Left renal pelvis (tissue), 4 donors: ENCODE results near the gene DCXR. TPM values are rescaled to one million over a fixed set of nuclear protein-coding genes. Genes with fewer than 3 reads are reported as not detected.
"Not testable (repeated sequence)": the region's sequence is repeated elsewhere in the genome, so short reads cannot be mapped to it uniquely, and the experiment has no call there.

Source experiments
- DNase-seq, 4 donors: peaks; one replicate each; pipeline ENCODE4 v3.0.0-alpha.2; 2013; ENCODE audit warnings: low read depth in 4 of 4, low spot score in 3 of 4
- polyA plus RNA-seq, 4 donors: library from polyadenylated mRNA; unstranded; fragments of 120-200 nt; gene quantifications; one replicate each; pipeline ENCODE4 v1.2.1, GENCODE V29; 2013; ENCODE audit not compliant: insufficient read length in 4 of 4

DCXR gene
- polyA plus RNA-seq, 4 donors = 35.6 to 91.2 (median 78.5) TPM

- no peak for DNase-seq
Observed at GRCh38 chr17:82045936-82046484, 8.5 kb upstream of the DCXR start.

DNA sequence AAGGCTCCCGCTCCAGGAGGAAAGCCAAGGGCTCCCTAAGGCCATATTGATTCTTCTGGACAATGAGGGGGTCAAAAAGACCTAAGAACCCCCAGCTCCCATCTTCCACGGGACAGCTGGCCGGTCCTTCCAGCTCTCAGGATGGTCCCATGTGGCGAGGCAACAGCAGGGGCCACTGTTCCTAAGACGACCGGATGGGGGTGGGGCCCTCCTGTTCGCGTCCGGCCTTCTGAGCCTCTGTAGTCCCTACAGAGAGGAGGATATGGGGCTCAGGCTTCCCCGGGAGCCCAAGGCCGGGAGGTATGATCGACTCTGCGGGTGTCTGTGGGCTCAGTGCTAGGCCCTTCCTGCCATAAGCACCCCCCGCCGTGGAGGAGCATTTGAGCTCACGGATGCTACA, 6.0 kb upstream of the DCXR start:
- no peak for DNase-seq

GRCh38 chr17:82042649-82043048, 5.2 kb upstream of the DCXR start:
- DNase-seq = no peak

DNA sequence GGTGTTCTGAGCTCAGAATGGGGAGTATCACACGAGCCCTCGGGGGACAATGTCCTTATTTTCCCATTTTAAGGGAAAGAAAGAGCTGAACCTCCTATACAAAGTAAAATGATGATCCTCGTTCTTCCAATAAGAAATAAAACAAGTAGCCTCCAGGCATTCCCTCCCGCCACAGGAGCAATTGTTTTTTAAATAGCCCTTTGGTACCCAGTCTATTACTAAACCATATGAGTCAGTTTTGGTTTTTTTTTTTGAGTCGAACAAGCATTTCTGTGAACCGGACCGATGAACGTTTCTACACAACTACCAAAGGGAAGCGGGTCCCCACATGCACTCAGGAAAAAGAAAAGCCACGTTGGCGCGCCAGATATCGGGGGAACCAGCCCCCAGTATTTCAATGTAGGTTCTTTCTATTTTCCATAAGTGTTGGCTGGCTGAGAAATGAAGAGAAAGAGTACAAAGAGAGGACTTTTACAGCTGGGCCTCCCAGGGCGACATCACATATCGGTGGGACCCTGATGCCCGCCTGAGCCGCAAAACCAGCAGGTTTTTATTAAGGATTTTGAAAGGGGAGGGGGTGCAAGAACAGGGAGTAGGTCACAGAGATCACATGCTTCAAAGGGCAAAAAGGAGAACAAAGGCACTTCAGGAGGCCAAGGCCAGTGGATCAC, 3.8 kb upstream of the DCXR start:
- no peak for DNase-seq

- no peak for DNase-seq
Observed at GRCh38 chr17:82039695-82040299, 2.3 kb upstream of the DCXR start.

DNA sequence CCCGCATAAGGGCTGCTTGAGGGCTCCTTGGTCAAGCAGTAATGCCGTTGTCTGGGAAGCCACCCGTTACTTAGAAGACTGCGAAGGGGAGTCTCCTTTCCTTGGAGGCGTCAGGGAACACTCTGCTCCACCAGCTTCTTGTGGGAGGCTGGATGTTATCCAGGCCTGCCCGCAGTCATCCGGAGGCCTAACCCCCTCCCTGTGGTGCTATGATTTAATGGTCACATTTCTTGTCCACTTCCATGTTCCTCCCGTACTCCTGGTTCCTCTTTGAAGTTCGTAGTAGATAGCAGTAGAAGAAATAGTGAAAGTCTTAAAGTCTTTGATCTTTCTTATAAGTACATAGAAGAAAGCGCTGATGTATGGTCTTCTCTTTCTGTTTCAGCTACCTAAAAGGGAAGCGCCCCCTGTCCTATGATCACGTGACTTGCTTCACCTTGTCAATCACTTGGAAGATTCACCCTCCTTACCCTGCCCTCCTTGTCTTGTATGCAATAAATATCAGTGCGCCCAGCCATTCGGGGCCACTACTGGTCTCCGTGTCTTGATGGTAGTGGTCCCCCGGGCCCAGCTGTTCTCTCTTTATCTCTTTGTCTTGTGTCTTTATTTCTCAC, 1.4 kb upstream of the DCXR start:
- DNase-seq = not testable (repeated sequence)

GRCh38 chr17:82037889-82038195, 345 bp upstream of the DCXR start:
- no peak for DNase-seq

DNA sequence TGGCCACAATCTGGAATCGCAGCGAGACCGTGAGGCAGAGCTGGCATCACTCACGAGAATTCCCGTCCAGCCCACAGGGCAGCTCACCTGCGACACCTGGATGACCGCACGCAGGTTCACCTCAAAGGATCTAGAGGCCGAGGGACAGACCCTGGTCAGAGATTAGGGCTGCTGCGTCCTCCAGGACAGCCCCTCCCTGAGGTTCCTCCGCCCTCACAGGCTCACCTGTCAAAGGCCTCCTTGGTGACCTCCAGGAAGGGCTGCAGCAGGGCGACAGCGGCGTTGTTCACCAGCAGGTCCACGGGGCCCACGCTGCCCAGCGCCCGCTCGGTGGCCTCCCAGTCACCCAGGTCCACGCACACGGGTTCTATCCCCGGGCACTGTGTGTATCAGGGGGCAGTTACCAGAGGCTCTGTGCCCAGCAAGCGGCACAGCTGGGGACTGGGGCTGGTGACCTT, 834 bp downstream of the DCXR start:
- no peak for DNase-seq

DNA sequence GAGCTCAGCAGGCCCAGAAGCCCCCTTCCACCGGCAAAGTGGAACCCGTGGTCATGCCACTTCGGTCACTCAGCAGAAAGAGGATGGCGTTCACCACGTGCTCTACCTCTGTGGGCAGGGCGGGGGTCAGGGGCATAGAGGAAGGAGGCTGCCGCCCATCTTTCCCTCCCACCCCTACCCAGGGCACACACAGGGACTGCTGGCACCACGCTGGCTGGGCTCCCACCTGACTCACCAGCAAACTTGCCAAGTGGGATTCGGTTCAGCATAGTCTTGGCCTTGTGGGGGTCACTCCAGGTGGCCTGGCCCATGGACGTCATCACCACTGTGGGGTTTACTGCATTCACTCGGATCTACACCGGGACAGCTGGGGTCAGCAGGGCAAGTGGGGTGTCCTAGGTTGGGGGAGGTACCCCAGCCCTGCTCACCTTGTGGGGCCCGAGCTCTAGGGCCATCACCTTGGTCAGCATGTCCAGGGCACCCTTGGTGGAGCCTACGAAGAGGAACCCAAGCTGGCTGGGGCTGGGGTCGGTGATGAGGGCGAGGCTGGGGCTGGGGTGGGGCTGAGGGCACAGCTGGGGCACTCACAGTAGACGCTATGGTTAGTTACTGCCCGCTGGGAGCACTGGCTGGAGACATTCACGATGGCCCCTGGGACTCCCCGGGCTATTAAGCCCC, 1.4 kb downstream of the DCXR start:
- no peak for DNase-seq

GRCh38 chr17:82035488-82035887, 2.0 kb downstream of the DCXR start:
- DNase-seq = no peak

- no peak for DNase-seq
Observed at GRCh38 chr17:82034371-82035011, 3.0 kb downstream of the DCXR start.

DNA sequence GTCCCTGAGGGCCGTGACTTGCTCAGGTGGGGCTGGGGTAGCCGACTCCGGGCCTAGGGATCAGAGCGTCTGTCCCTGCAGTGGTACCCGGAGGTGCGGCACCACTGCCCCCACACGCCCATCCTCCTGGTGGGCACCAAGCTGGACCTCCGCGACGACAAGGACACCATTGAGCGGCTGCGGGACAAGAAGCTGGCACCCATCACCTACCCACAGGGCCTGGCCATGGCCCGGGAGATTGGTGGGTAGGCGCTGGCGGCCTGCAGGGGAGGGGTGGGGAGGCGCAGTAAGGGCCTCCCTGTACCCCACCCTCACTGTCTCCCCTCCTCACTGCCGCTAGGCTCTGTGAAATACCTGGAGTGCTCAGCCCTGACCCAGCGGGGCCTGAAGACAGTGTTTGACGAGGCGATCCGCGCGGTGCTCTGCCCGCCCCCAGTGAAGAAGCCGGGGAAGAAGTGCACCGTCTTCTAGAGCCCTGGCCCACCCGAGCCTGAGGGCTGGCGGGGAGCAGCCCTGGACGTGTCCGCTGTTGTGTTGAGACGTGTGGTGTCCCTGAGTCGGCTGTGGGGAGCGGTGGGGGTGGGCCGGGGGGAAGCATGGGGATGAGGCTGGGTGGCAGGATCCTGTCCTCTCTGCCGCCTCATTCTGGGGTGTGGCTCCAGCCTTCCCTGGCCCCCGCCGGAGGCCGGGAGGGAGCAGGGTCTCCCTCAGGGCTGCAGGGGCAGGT, 4.0 kb downstream of the DCXR start:
- DNase-seq = no peak

DNA sequence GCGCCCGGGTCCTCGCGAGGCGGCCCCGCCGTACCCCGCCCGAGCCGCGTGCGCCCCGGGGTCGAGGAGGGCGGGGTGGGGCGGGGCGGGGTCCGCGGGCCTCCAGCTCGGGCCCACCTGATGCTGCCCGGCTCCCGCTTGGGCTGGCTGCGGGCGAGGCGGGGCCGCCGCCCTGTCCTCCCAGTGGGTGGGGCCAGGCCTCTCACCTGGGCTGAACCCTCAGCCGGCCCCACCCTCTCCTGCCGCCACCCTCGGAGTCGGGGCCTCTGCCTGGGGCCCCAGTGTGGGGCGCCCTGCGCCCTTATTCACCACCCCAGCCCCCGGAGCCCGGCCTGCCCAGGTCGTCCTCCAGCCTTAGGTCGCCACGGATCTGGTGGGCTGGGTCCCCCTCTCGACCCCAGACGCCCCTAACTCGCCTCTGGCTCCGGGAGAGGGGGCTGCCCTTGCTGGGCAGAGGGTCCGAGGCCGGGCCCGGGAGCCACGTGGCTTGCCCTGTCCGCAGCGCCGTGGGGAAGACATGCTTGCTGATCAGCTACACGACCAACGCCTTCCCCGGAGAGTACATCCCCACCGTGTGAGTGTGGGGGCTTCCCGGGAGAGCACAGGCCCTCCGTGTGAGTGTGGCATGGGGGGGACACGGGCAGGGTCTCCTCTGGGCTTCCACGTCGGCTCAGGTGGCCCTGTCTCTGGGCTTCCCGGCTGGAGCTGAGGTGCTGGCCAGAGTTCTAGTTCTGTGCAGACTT, 5.4 kb downstream of the DCXR start:
- DNase-seq = no peak

- no peak for DNase-seq
Observed at GRCh38 chr17:82031303-82031884, 6.1 kb downstream of the DCXR start, which contains the start of gene RAC3. Gene RAC3 (plus strand): TSS chr17:82031678. CDS start chr17:82031762, 84 bp downstream.

GRCh38 chr17:82030470-82031302, 6.8 kb downstream of the DCXR start:
- DNase-seq = no peak

- DNase-seq = no peak
Observed at GRCh38 chr17:82029990-82030469, 7.5 kb downstream of the DCXR start.

GRCh38 chr17:82029391-82029790, 8.1 kb downstream of the DCXR start:
- DNase-seq = no peak

- no peak for DNase-seq
Observed at GRCh38 chr17:82028966-82029365, 8.5 kb downstream of the DCXR start.
